Astrocyte (in vitro differentiated cells and primary cell): ENCODE data around the gene DENND6B. TPM values are rescaled to one million over a fixed set of nuclear protein-coding genes. Genes with fewer than 3 reads are reported as not detected.
"Not testable (repeated sequence)": the region's sequence is repeated elsewhere in the genome, so short reads cannot be mapped to it uniquely, and the experiment has no call there.

Experiments used
- DNase-seq: peaks from one replicate; pipeline ENCODE4 v3.0.0-alpha.2; 2010; ENCODE audit warnings: low read depth
- FAIRE-seq: peaks from 2 replicates; lab custom pipeline; 2011; peaks lifted over from hg19 to GRCh38; lab: Jason Lieb, UNC
- H2AFZ ChIP-seq: 2 replicates; pipeline ENCODE4 v1.6.0; 2012; ENCODE audit warnings: low read depth, low read length, inconsistent platforms
- H3K27ac ChIP-seq: 2 replicates; pipeline ENCODE4 v1.5.1; 2011; ENCODE audit warnings: low read depth, low read length, inconsistent platforms
- H3K27me3 ChIP-seq: 2 replicates; pipeline ENCODE4 v1.6.0; 2011; ENCODE audit warnings: low read length, inconsistent platforms; ENCODE audit not compliant: insufficient read depth
- H3K36me3 ChIP-seq: 2 replicates; pipeline ENCODE4 v1.5.1; 2011; ENCODE audit warnings: low read length, inconsistent platforms; ENCODE audit not compliant: insufficient read depth
- H3K4me1 ChIP-seq: 2 replicates; pipeline ENCODE4 v1.5.1; 2011; ENCODE audit warnings: low read length, inconsistent platforms; ENCODE audit not compliant: insufficient read depth
- H3K4me2 ChIP-seq: 2 replicates; pipeline ENCODE4 v1.6.0; 2012; ENCODE audit warnings: low read length, inconsistent platforms
- H3K4me3 ChIP-seq: 2 replicates; pipeline ENCODE4 v1.5.1; 2011; ENCODE audit warnings: low read depth, mild to moderate bottlenecking, low read length, inconsistent platforms; ENCODE audit not compliant: insufficient read depth
- H3K79me2 ChIP-seq: 2 replicates; pipeline ENCODE4 v1.6.0; 2012; ENCODE audit warnings: mild to moderate bottlenecking, low read length, inconsistent platforms; ENCODE audit not compliant: insufficient read depth
- H3K9ac ChIP-seq: 2 replicates; pipeline ENCODE4 v1.6.0; 2012; ENCODE audit warnings: mild to moderate bottlenecking, low read length, inconsistent platforms
- H3K9me3 ChIP-seq: 2 replicates; pipeline ENCODE4 v1.5.1; 2012; ENCODE audit warnings: low read depth, mild to moderate bottlenecking, low read length, inconsistent platforms; ENCODE audit not compliant: insufficient read depth
- H4K20me1 ChIP-seq: 2 replicates; pipeline ENCODE4 v1.6.0; 2012; ENCODE audit warnings: low read length, inconsistent platforms; ENCODE audit not compliant: insufficient read depth
- H3K27ac Mint-ChIP-seq: one replicate; pipeline ENCODE4 v1.8.0; 2021; ENCODE audit warnings: mild to moderate bottlenecking, mixed read lengths; ENCODE audit not compliant: unreplicated experiment
- H3K27me3 Mint-ChIP-seq: one replicate; pipeline ENCODE4 v1.8.0; 2021; ENCODE audit warnings: low read depth, mixed read lengths; ENCODE audit not compliant: unreplicated experiment
- H3K36me3 Mint-ChIP-seq: one replicate; pipeline ENCODE4 v1.8.0; 2021; ENCODE audit warnings: low read depth, mixed read lengths; ENCODE audit not compliant: unreplicated experiment
- H3K4me1 Mint-ChIP-seq: one replicate; pipeline ENCODE4 v1.8.0; 2021; ENCODE audit warnings: low read depth, mixed read lengths; ENCODE audit not compliant: unreplicated experiment
- H3K4me3 Mint-ChIP-seq: one replicate; pipeline ENCODE4 v1.8.0; 2021; ENCODE audit warnings: mild to moderate bottlenecking, moderate library complexity, mixed read lengths; ENCODE audit not compliant: unreplicated experiment
- H3K9me3 Mint-ChIP-seq: one replicate; pipeline ENCODE4 v1.8.0; 2021; ENCODE audit warnings: mild to moderate bottlenecking, mixed read lengths; ENCODE audit not compliant: unreplicated experiment
- CTCF ChIP-seq: IDR thresholded peaks from 2 replicates; pipeline ENCODE4 v1.5.1; 2011; ENCODE audit warnings: low read depth, mild to moderate bottlenecking, inconsistent platforms, low read length, moderate library complexity; ENCODE audit not compliant: insufficient read depth
- EZH2 ChIP-seq: IDR thresholded peaks from 2 replicates; pipeline ENCODE4 v1.6.1; 2012; ENCODE audit warnings: mild to moderate bottlenecking, low read length, inconsistent platforms; ENCODE audit not compliant: insufficient read depth
- total RNA-seq: library from RNA; stranded (reverse); gene quantifications from 2 replicates; pipeline ENCODE4 v1.2.1, GENCODE V29; 2021

Gene DENND6B
- total RNA-seq, 1 donor from 2014 or later, result 5.4 TPM

GRCh38 chr22:50325444-50326224 is 1.2 kb downstream of the DENND6B start:
- Histone ChIP-seq H3K36me3 (no peaks in the 10 kb centered on the region), H4K20me1 (peaks cover 15% of the 10 kb centered on the region), H3K27ac (no peak overlapping the region), H3K79me2 (peaks cover 14% of the 10 kb centered on the region), H3K9me3 (no peaks in the 10 kb centered on the region), H2AFZ (peak overlapping the region; percentile 78), H3K4me2 (peak overlapping the region; percentile 93), H3K9ac (peak overlapping the region; percentile 64), H3K27me3 (no peaks in the 10 kb centered on the region), H3K4me3 (peak overlapping the region; percentile 69), H3K4me1 (peaks cover 21% of the 10 kb centered on the region)
- H3K4me1 Mint-ChIP-seq, result peaks cover 19% of the 10 kb centered on the region
- no peaks in the 10 kb centered on the region for H3K36me3 Mint-ChIP-seq
- peak overlapping the region; percentile 89 for H3K4me3 Mint-ChIP-seq
- no peaks in the 10 kb centered on the region for H3K9me3 Mint-ChIP-seq
- DNase-seq (no peak), FAIRE-seq (no peak)
- TF ChIP-seq EZH2 (no peak), CTCF (no peak)
- no peak overlapping the region for H3K27ac Mint-ChIP-seq
- H3K27me3 Mint-ChIP-seq, result peaks cover 7% of the 10 kb centered on the region

GRCh38 chr22:50323900-50324299 is 2.9 kb downstream of the DENND6B start:
- no peaks in the 10 kb centered on the region for H3K36me3 ChIP-seq
- no peak overlapping the region for H3K27ac ChIP-seq
- FAIRE-seq (no peak), DNase-seq (no peak)
- no peak overlapping the region for H3K4me2 ChIP-seq
- H3K9me3 ChIP-seq, result no peaks in the 10 kb centered on the region
- no peak overlapping the region for H3K4me3 Mint-ChIP-seq
- no peak overlapping the region for H2AFZ ChIP-seq
- peaks cover 17% of the 10 kb centered on the region for H3K27me3 Mint-ChIP-seq
- H3K4me1 ChIP-seq, result peaks cover 21% of the 10 kb centered on the region
- no peaks in the 10 kb centered on the region for H3K9me3 Mint-ChIP-seq
- H3K4me3 ChIP-seq, result no peak overlapping the region
- peaks cover 15% of the 10 kb centered on the region for H4K20me1 ChIP-seq
- H3K36me3 Mint-ChIP-seq, result no peaks in the 10 kb centered on the region
- peaks cover 15% of the 10 kb centered on the region for H3K4me1 Mint-ChIP-seq
- TF ChIP-seq CTCF (no peak), EZH2 (no peak)
- no peak overlapping the region for H3K27ac Mint-ChIP-seq
- H3K27me3 ChIP-seq, result no peaks in the 10 kb centered on the region
- H3K79me2 ChIP-seq, result peaks cover 14% of the 10 kb centered on the region
- H3K9ac ChIP-seq, result no peak overlapping the region

GRCh38 chr22:50322382-50323104 is 4.3 kb downstream of the DENND6B start:
- not testable (repeated sequence) for H2AFZ ChIP-seq, H3K27me3 ChIP-seq, H3K9me3 ChIP-seq, FAIRE-seq, H3K27ac Mint-ChIP-seq, DNase-seq, H3K27ac ChIP-seq, H3K36me3 ChIP-seq, H3K9ac ChIP-seq, H3K9me3 Mint-ChIP-seq, H3K4me3 ChIP-seq, H3K4me3 Mint-ChIP-seq, H3K4me2 ChIP-seq, H3K36me3 Mint-ChIP-seq
- Mint-ChIP-seq H3K27me3 (peaks cover 17% of the 10 kb centered on the region), H3K4me1 (peaks cover 15% of the 10 kb centered on the region)
- H3K79me2 ChIP-seq, result peaks cover 12% of the 10 kb centered on the region
- H4K20me1 ChIP-seq, result peaks cover 15% of the 10 kb centered on the region
- H3K4me1 ChIP-seq, result peaks cover 18% of the 10 kb centered on the region
